ENCODE measurements around the gene TMEM125. TPM values are rescaled to one million over a fixed set of nuclear protein-coding genes. Genes with fewer than 3 reads are reported as not detected.

The TMEM125 gene
- total RNA-seq, 2 donors from 2014 or later = 45.8 to 51.1 TPM

- Histone ChIP-seq H3K27me3 (no peaks in the 10 kb centered on the region), H3K9me3 (no peaks in the 10 kb centered on the region), H3K4me3 (no peak overlapping the region), H3K27ac (no peak overlapping the region), H3K36me3 (replicated peaks in 1 of 2; ENCODE audit: insufficient read depth in 1 of 2, low read depth in 2 of 2) (no peaks in the 10 kb centered on the region), H3K4me1 (peaks cover 5% of the 10 kb centered on the region)
- ATAC-seq (no peak), DNase-seq (no peak)
- intact Hi-C loops (cut with DNase I) = loop anchor here (5.0 kb wide), 1 partner anchor 192 kb away; no protein-coding TSS in a partner anchor
- WGBS, 2 donors = 60 to 71% methylated on average over 3 of the region's 3 CpGs
- no peak for TF ChIP-seq POLR2A (IDR thresholded peaks at IDR 0.05)
- no peak for TF ChIP-seq CTCF (IDR thresholded peaks at IDR 0.05)
These were observed 44.6 kb upstream of the TMEM125 start for GRCh38 chr1:43225168-43225567.

DNA sequence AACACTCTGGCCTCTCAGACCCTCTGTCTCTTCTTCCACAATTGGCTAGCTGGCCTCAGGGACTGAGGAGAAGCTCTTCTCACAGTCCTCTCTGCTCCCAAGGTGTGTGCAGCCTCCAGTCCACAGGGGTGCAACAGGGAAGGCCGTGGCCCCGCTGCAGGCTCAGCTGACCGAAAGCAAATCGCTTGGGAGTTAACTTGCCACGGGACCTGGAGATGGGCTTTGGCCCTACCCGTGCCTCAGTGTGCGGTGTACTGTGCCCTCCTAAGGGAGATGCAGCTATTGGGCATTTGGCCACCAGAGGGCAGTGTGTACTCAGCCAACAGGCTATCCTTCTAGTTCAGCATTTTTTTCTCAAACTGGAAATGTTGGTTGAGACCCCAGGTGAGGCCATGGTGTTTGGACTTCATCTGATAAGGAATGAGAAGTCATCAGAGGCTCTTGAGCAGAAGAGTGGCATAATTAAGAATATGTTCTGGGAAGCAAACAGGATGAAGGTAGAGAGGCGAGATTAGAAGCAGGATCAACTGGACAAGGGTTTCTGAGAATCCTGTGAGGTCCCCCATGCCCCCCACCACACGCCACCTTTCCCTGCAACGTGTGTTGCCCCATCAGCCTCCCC is 42.5 kb upstream of the TMEM125 start:
- Histone ChIP-seq H3K27ac (no peak overlapping the region), H3K9me3 (no peaks in the 10 kb centered on the region), H3K4me3 (no peak overlapping the region), H3K27me3 (no peaks in the 10 kb centered on the region), H3K36me3 (replicated peaks in 1 of 2; ENCODE audit: insufficient read depth in 1 of 2, low read depth in 2 of 2) (no peaks in the 10 kb centered on the region), H3K4me1 (peaks cover 5% of the 10 kb centered on the region)
- TF ChIP-seq CTCF (IDR thresholded peaks at IDR 0.05) (peak; percentile 89 to 94 (median 90)), POLR2A (IDR thresholded peaks at IDR 0.05) (no peak)
- intact Hi-C loops (cut with DNase I) = loop anchor here (5.0 kb wide), 1 partner anchor 190 kb away; no protein-coding TSS in a partner anchor
- ATAC-seq (peak; percentile 84), DNase-seq (peak; percentile 80 to 91 (median 85))
- 12 to 14% methylated on average over 10 of the region's 10 CpGs for WGBS, 2 donors

- no peak overlapping the region for H3K4me3 ChIP-seq
- no peaks in the 10 kb centered on the region for H3K9me3 ChIP-seq
- no peaks in the 10 kb centered on the region for H3K36me3 ChIP-seq (replicated peaks in 1 of 2; ENCODE audit: insufficient read depth in 1 of 2, low read depth in 2 of 2)
- DNase-seq (no peak), ATAC-seq (no peak)
- WGBS, 2 donors = 76 to 86% methylated on average over 6 of the region's 6 CpGs
- H3K27ac ChIP-seq = no peak overlapping the region
- peaks cover 5% of the 10 kb centered on the region for H3K4me1 ChIP-seq
- intact Hi-C loops (cut with DNase I) = loop anchor here (5.0 to 10.0 kb wide), 2 partner anchors 135 to 187 kb away; partner anchors contain the start of gene ELOVL1
- H3K27me3 ChIP-seq = no peaks in the 10 kb centered on the region
- TF ChIP-seq POLR2A (IDR thresholded peaks at IDR 0.05) (no peak), CTCF (IDR thresholded peaks at IDR 0.05) (no peak)
These were observed 39.7 kb upstream of the TMEM125 start for GRCh38 chr1:43229826-43230780.

GRCh38 chr1:43232074-43232473 is 37.7 kb upstream of the TMEM125 start:
- no peak overlapping the region for H3K27ac ChIP-seq
- H3K4me1 ChIP-seq = peaks cover 4% of the 10 kb centered on the region
- ATAC-seq = no peak
- 48 to 55% methylated on average over 4 of the region's 4 CpGs for WGBS, 2 donors
- no peaks in the 10 kb centered on the region for H3K9me3 ChIP-seq
- no peaks in the 10 kb centered on the region for H3K27me3 ChIP-seq
- TF ChIP-seq CTCF (IDR thresholded peaks at IDR 0.05) (no peak), POLR2A (IDR thresholded peaks at IDR 0.05) (no peak)
- DNase-seq = no peak
- no peak overlapping the region for H3K4me3 ChIP-seq
- intact Hi-C loops (cut with DNase I) = loop anchor here (10.0 kb wide), 1 partner anchor 133 kb away; the partner anchor contains the start of gene ELOVL1
- no peaks in the 10 kb centered on the region for H3K36me3 ChIP-seq (replicated peaks in 1 of 2; ENCODE audit: insufficient read depth in 1 of 2, low read depth in 2 of 2)
